ENCODE data around the gene GRHPR.

Gene GRHPR

DNA sequence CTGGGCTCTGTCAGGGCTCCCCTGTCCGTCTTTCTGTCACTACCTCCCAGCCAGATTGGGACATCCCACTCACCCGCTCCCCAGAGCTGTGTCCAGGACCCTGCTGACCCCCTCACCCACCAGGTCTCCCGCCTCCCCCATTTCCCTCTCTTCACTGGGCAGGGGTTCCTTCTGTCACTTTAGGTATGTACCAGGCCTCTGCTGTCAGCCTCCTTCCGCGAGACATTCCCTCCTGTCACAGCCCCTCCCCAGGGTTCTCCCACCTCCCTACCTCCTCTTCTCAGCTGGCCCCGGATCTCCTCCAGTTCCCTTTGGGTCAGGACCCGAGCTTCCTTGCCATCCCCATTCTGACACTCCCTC lies 63.7 kb downstream of the GRHPR start:
- no peak for FAIRE-seq
